ENCODE measurements around the gene SRA1.

GRCh38 chr5:140568443-140569063, 11.3 kb upstream of the SRA1 start:
- TF ChIP-seq POLR2AphosphoS5 (IDR thresholded peaks at IDR 0.05) (no peak), CTCF (IDR thresholded peaks at IDR 0.05) (no peak), POLR2A (IDR thresholded peaks at IDR 0.05) (no peak)
